Mesothelial cell of epicardium (in vitro differentiated cells): ENCODE results near the gene TRRAP. TPM values are rescaled to one million over a fixed set of nuclear protein-coding genes. Genes with fewer than 3 reads are reported as not detected.

Experiments used
- DNase-seq, 2 experiments: peaks; one replicate each; pipeline ENCODE4 v3.0.0; 2021; ENCODE audit warnings: low spot score in 2 of 2; ENCODE audit not compliant: unreplicated experiment in 2 of 2
- H3K27ac Mint-ChIP-seq: 2 replicates; pipeline ENCODE4 v1.8.0; 2021; ENCODE audit warnings: mixed read lengths
- H3K27me3 Mint-ChIP-seq: 2 replicates; pipeline ENCODE4 v1.8.0; 2021; ENCODE audit warnings: low read depth, mixed read lengths
- H3K36me3 Mint-ChIP-seq: 2 replicates; pipeline ENCODE4 v1.8.0; 2021; ENCODE audit warnings: mixed read lengths
- H3K4me1 Mint-ChIP-seq: 2 replicates; pipeline ENCODE4 v1.8.0; 2021; ENCODE audit warnings: mixed read lengths
- H3K4me3 Mint-ChIP-seq: 2 replicates; pipeline ENCODE4 v1.8.0; 2021; ENCODE audit warnings: mild to moderate bottlenecking, moderate library complexity, mixed read lengths
- H3K9me3 Mint-ChIP-seq: 2 replicates; pipeline ENCODE4 v1.8.0; 2021; ENCODE audit warnings: mixed read lengths
- total RNA-seq: library from RNA; stranded (reverse); gene quantifications from 3 replicates; pipeline ENCODE4 v1.2.1, GENCODE V29; 2021
- TF ChIP-seq, protein P1 (sequence below): fragments of 200-600 bp; sonication (generic); IDR thresholded peaks from one replicate; pipeline ENCODE4 v1.5.0; 2021; ENCODE audit warnings: antibody characterized with exemption; ENCODE audit not compliant: unreplicated experiment

TRRAP gene
- total RNA-seq, 1 donor from 2014 or later, result 82.9 TPM

DNA sequence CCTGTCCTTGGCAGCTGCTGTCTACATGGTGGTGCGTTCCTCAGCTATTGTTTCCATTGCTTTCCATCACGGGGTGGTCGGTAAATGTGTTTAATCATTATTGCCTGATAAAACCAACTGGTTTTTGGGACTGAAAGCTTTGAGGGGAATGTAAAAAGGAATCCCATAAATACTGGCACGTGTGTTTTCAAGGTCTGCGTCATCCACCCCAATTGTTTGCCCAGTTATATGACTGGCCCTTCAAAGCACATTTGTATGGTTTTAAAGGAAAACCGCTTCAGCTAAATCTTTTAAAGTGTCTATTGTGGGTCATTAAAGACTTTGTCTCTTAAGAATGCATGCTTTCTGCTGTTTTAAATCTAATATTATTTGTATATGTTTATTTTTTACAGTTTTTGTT lies 65.0 kb downstream of the TRRAP start:
- peaks cover 34% of the 10 kb centered on the region for H3K36me3 Mint-ChIP-seq
- no peaks in the 10 kb centered on the region for H3K27me3 Mint-ChIP-seq
- TF ChIP-seq, protein P1, sequence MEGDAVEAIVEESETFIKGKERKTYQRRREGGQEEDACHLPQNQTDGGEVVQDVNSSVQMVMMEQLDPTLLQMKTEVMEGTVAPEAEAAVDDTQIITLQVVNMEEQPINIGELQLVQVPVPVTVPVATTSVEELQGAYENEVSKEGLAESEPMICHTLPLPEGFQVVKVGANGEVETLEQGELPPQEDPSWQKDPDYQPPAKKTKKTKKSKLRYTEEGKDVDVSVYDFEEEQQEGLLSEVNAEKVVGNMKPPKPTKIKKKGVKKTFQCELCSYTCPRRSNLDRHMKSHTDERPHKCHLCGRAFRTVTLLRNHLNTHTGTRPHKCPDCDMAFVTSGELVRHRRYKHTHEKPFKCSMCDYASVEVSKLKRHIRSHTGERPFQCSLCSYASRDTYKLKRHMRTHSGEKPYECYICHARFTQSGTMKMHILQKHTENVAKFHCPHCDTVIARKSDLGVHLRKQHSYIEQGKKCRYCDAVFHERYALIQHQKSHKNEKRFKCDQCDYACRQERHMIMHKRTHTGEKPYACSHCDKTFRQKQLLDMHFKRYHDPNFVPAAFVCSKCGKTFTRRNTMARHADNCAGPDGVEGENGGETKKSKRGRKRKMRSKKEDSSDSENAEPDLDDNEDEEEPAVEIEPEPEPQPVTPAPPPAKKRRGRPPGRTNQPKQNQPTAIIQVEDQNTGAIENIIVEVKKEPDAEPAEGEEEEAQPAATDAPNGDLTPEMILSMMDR, result no peak
- H3K4me3 Mint-ChIP-seq, result no peak overlapping the region
- no peaks in the 10 kb centered on the region for H3K9me3 Mint-ChIP-seq
- no peaks in the 10 kb centered on the region for H3K4me1 Mint-ChIP-seq
- DNase-seq, result no peak
- H3K27ac Mint-ChIP-seq, result no peak overlapping the region

DNA sequence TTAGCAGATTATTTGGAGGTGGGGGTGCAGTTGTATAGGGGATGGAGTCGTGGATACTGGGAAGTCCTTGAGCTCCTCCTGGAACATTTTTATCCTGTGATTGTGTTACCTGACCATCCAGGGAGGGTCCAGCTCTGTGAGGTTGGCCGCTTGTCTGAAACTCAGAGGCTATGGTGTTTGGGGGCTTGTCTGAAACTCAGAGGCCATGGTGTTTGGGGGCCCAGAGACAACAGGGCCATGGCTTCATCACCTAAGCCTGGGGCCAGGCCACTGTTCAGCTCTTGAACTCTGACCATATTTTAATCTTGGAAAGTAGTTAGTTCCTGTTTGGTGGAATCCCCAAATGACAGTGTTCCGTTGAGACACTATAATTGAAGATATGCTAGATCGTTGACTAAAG lies 66.1 kb downstream of the TRRAP start:
- Mint-ChIP-seq H3K27ac (no peak overlapping the region), H3K9me3 (no peaks in the 10 kb centered on the region), H3K4me1 (no peaks in the 10 kb centered on the region), H3K36me3 (peaks cover 34% of the 10 kb centered on the region), H3K27me3 (no peaks in the 10 kb centered on the region), H3K4me3 (no peak overlapping the region)
- no peak for DNase-seq
- TF ChIP-seq, protein P1, result no peak

DNA sequence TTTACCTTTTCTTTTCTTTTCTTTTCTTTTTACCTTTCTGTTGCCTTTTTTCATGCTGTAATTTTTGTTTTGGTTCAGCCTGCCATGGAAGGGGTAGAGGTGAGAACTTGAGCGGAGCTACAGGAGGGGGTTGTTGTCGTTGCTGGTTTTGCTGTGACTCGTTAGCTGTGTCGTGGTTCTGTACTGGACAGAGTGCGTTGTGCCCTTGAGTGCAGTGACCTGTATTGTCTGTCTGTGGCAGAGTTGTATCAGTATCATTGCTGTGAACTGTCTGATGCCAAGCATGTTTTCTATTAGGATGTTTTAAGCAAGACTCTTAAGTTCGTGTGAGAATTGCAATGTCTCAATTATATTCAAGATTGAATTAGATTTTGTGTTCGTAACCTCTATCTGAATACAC lies 67.5 kb downstream of the TRRAP start:
- Mint-ChIP-seq H3K27ac (no peak overlapping the region), H3K4me3 (no peak overlapping the region), H3K36me3 (peaks cover 36% of the 10 kb centered on the region), H3K9me3 (no peaks in the 10 kb centered on the region), H3K4me1 (no peaks in the 10 kb centered on the region), H3K27me3 (no peaks in the 10 kb centered on the region)
- DNase-seq, result no peak
- TF ChIP-seq, protein P1, result no peak

DNA sequence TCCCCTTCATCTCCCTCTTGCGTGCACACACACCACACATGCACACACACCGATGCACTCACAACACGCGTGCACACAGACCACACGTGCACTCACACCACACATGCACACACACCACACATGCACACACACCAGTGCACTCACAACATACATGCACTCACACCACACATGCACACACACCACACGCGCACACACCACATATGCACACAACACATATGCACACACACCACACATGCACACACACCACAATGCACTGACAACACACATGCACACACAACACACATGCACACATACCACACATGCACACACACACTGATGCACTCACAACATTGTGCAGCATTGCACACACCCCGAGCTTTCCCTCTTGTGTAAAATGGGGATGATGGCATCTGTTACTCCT lies 68.1 kb downstream of the TRRAP start:
- Mint-ChIP-seq H3K4me3 (no peak overlapping the region), H3K36me3 (peaks cover 34% of the 10 kb centered on the region), H3K9me3 (no peaks in the 10 kb centered on the region), H3K27me3 (no peaks in the 10 kb centered on the region), H3K4me1 (no peaks in the 10 kb centered on the region), H3K27ac (no peak overlapping the region)
- DNase-seq, result no peak
- TF ChIP-seq, protein P1, result no peak

DNA sequence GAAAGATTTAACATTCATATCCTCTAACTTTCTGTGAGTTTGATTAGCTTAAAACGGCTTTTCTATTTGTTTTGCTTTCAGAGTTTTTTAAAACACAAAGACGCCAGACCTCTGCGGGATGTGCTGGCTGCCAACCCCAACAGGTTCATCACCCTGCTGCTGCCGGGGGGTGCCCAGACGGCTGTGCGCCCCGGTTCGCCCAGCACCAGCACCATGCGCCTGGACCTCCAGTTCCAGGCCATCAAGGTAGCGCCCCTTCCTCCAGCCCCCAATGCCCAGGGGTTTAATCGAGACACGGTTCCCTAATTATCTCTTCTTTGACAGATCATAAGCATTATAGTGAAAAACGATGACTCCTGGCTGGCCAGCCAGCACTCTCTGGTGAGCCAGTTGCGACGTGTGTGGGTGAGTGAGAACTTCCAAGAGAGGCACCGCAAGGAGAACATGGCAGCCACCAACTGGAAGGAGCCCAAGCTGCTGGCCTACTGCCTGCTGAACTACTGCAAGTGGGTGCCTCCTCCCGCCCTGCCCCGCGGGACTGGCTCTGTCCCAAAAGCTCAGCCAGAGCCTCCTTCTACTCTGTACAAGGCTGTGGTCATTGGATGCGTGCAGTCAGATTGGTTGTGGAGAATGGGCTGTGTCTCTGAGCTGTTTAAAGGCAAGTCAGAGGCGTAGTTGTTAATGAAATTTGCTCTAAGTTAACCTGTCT lies 71.2 kb downstream of the TRRAP start:
- Mint-ChIP-seq H3K9me3 (no peaks in the 10 kb centered on the region), H3K27me3 (no peaks in the 10 kb centered on the region), H3K4me3 (no peak overlapping the region), H3K36me3 (peaks cover 54% of the 10 kb centered on the region), H3K27ac (no peak overlapping the region), H3K4me1 (no peaks in the 10 kb centered on the region)
- TF ChIP-seq, protein P1, result no peak
- DNase-seq, result no peak
